ENCODE results near the gene HERPUD2.

DNA sequence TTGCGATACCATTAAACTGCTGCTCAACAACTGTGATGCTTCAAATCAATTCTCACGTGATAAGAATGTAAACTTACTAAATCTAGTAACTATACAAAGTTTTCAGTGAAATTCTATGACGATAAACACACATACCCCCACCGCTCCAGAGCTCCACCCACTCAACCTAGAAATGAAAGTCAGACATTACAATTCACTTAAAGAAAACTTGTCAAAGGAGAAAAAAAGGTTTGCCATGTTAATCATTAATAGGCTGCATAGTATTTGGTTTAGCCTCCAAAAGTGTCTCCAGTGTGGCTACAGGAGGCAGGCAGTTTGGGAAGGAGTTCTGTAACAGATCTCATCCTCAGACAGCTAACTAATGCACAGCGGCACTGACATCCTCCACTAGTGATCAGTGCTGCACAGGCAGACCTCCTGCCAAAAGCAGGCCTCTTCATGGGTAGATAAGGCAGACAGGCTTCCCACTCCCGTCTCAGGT is 3.1 kb downstream of the HERPUD2 start:
- TF ChIP-seq POLR2A (IDR thresholded peaks at IDR 0.05; ENCODE audit: control extremely low read depth in 1 of 2, low read depth in 2 of 2, low read length in 2 of 2) = no peak
- TF ChIP-seq EGR1 (IDR thresholded peaks at IDR 0.05; ENCODE audit: borderline replicate concordance, low read depth, low read length) = no peak
- TF ChIP-seq FOSL1 (IDR thresholded peaks at IDR 0.05; ENCODE audit: insufficient read depth, low read depth, low read length) = no peak
- no peak for TF ChIP-seq RNF2 (IDR thresholded peaks at IDR 0.05; ENCODE audit: borderline replicate concordance, low read depth, low read length, missing control alignments, poor library complexity, severe bottlenecking)
- no peak for TF ChIP-seq EZH2 (IDR thresholded peaks at IDR 0.05; ENCODE audit: low read depth, low read length, severe bottlenecking)
- no peak for TF ChIP-seq BRCA1 (IDR thresholded peaks at IDR 0.05; ENCODE audit: low read depth, low read length)
- TF ChIP-seq SIRT6 (IDR thresholded peaks at IDR 0.05; ENCODE audit: low read length) = no peak
- no peak for TF ChIP-seq POLR2AphosphoS5 (IDR thresholded peaks at IDR 0.05; ENCODE audit: low read depth, low read length)

All from H1 (cell line).